Fibroblast of villous mesenchyme (primary cell): Measurements from ENCODE around the gene WNT9A. TPM values are rescaled to one million over a fixed set of nuclear protein-coding genes. Genes with fewer than 3 reads are reported as not detected.
A peak's percentile ranks its signal among the peaks of the same experiment; 100 is the strongest.
"Not testable (repeated sequence)": the region's sequence is repeated elsewhere in the genome, so short reads cannot be mapped to it uniquely, and the experiment has no call there.

Experiments
- DNase-seq: peaks from one replicate; pipeline ENCODE4 v3.0.0-alpha.2; 2010; ENCODE audit warnings: low read depth
- H3K4me3 ChIP-seq: 2 replicates; pipeline ENCODE4 v1.5.1; 2011; ENCODE audit warnings: low read depth, mild to moderate bottlenecking, low read length
- total RNA-seq: library from RNA; depleted of rRNA; stranded (reverse); fragments of >200 nt; gene quantifications from 2 replicates; pipeline ENCODE4 v1.2.3, GENCODE V29; 2012
- TF ChIP-seq, protein P1 (sequence below): IDR thresholded peaks from 2 replicates; pipeline ENCODE4 v1.5.1; 2012; ENCODE audit warnings: low read depth, mild to moderate bottlenecking, low read length; ENCODE audit not compliant: insufficient read depth

WNT9A gene, protein sequence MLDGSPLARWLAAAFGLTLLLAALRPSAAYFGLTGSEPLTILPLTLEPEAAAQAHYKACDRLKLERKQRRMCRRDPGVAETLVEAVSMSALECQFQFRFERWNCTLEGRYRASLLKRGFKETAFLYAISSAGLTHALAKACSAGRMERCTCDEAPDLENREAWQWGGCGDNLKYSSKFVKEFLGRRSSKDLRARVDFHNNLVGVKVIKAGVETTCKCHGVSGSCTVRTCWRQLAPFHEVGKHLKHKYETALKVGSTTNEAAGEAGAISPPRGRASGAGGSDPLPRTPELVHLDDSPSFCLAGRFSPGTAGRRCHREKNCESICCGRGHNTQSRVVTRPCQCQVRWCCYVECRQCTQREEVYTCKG
- total RNA-seq, result under 0.01 and 0.32 TPM in 2 replicates

DNA sequence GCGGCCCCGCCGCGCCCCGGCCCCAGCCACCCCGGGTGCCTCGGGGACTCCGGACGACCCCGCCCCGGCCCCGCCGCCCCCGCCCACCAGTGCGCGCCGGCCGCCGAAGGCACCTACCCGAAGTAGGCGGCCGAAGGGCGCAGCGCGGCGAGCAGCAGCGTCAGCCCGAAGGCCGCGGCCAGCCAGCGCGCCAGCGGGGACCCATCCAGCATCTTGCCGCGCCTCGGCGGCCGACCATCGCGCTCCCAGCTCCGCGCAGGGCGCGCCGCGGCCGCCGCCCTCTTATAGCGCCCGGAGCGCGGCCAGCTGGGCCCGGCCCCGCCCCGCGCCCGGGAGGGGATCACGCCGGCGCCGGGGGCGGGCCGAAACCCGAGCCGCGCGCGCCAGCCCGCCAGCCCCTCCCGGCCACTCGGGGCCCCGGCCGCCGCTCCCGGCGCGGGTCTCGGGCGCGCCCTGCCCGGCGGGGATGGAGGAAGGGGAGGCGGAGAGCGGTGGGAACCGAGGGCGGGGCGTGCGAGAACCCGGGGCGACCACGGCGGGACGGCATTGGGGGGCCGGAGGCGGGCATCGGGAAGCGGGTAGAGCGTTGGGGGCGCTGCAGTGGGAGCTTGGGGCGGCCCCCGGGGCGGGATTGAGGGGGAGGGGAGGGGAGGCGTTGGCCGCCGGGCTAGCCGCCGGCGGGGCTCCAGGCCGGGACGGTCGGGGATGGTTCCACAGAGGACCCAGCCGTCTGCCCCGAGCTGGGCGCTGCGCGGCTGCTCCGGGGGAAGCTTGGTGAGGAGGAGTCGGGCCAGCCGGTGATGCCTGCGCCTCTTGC is at the start of gene WNT9A:
WNT9A (minus strand) TSS at position 257 of the 817 bp plus-strand sequence; CDS start at position 212, 45 bp downstream.
- H3K4me3 ChIP-seq, result peak within 1 kb of the TSS; percentile 65
- peak; percentile 65 for DNase-seq
- TF ChIP-seq, protein P1, sequence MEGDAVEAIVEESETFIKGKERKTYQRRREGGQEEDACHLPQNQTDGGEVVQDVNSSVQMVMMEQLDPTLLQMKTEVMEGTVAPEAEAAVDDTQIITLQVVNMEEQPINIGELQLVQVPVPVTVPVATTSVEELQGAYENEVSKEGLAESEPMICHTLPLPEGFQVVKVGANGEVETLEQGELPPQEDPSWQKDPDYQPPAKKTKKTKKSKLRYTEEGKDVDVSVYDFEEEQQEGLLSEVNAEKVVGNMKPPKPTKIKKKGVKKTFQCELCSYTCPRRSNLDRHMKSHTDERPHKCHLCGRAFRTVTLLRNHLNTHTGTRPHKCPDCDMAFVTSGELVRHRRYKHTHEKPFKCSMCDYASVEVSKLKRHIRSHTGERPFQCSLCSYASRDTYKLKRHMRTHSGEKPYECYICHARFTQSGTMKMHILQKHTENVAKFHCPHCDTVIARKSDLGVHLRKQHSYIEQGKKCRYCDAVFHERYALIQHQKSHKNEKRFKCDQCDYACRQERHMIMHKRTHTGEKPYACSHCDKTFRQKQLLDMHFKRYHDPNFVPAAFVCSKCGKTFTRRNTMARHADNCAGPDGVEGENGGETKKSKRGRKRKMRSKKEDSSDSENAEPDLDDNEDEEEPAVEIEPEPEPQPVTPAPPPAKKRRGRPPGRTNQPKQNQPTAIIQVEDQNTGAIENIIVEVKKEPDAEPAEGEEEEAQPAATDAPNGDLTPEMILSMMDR, result no peak

DNA sequence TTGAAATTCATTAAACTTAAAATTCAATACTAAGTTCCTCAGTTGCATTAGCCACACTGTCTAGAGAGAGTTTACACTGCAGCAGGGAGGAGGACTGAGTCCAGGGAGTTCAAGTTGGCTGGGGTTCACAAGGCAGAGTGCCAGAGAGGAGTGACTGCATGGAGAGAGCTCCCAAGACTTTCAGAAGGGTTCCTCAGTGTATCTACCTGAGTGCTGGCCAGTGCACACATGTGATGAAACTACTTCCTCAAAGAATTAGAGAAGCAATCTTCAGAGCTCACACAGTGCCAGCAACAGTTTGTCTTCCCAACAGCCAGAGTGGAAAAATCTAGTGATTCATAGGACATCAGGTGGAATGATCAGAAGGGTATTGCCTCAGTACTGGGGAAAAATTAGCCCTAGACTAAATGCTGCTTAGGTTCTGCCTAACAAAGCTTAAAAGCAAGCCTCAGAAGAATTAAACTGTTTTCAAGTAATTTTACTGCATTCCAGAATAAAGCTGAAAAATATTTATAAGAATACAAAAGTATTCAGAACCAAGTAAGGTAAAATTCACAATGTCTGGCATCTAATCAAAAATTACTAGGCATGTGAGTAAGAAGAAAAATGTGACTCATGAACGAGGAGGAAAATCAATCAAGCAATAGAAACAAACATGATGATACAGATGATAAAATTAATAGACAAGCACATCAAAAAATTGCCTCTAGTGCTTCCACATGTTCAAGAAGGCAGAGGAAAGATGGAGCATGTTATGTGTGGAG is 48.6 kb upstream of the WNT9A start:
- TF ChIP-seq, protein P1, result no peak
- DNase-seq, result no peak
- no peak overlapping the region for H3K4me3 ChIP-seq

DNA sequence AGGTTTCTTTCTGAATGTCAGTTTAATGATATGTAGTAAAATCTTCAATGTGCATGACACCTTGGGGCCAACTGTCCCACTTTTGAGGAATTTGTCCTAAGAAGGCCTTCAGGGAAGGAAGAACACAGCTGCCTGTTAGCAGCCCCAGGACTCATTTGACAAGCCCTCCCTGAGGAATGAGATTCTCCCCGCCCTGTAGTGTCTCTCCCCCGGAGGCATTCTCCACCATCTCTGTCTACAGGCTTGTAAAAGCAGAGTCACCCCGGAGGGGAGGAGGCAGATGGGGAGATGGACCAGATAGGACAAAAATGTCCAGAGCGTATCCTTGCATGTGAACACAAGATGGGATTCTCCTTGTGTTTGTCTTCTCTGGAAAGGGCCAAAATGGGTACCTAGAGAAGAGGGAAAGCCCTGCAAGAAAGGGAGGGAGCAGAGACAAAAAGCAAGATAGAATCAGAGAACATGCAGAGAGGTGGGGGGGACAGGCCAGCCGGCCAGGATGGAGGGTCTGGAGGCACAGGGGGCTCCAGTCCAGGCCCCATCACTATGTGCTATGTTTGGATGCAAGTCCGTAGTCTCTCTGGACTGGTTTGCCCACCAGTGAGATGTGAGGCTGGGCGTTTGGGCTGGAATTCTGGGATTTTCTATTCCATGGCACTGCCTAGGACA is 47.0 kb upstream of the WNT9A start:
- TF ChIP-seq, protein P1, result no peak
- no peak overlapping the region for H3K4me3 ChIP-seq
- DNase-seq, result peak; percentile 9

DNA sequence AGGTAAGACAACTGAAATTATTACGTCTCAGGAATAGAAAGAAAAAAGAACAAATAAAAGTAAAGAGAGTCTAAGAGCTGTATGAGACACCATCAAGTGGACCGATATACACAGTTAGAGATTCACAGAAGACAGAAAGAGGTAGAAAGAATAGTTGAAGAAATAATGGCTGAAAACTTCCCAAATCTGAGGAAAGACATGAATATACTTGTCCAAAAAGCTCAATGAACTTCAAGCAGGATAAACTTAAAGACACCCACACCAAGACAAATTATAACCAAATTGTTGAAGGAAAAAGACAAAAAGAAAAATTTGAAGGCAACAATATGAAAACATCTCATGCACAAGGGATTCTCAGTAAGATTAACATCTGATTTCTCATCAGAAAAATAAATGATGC is 39.4 kb upstream of the WNT9A start:
- TF ChIP-seq, protein P1, result no peak
- no peak overlapping the region for H3K4me3 ChIP-seq
- no peak for DNase-seq

- not testable (repeated sequence) for H3K4me3 ChIP-seq
These were observed 28.0 kb upstream of the WNT9A start for GRCh38 chr1:227975583-227976283.

DNA sequence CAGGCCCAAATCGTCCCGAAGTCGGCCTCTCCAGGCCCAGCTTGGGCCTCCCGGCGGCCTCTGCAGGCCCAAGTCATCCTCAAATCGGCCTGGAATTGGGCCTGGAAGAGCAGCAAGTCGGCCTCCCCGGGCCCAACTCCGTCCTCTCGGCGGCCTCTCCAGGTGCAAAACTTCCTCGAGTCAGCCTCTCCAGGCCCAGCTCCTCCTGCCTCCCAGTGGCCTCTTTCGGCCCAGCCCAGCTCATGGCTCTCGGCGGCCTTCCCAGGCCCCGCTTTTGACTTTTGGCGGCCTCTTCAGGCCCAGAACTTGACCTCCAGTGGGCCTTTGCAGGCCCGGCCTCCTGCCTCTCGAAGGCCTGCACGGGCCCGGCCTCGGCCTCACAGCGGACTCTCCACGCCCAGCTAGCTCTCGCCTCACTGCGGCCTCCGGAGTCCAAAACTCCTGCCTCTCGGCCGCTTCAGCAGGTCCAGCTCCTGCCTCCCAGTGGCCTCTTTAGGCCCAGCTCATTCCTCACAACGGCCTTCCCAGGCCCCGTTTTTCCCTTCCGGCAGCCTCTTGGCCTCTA is 26.1 kb upstream of the WNT9A start:
- DNase-seq, H3K4me3 ChIP-seq: not testable (repeated sequence)

More at GRCh38 chr1:227975583-227976283, 28.0 kb upstream of the WNT9A start:
- DNase-seq, result not testable (repeated sequence)

DNA sequence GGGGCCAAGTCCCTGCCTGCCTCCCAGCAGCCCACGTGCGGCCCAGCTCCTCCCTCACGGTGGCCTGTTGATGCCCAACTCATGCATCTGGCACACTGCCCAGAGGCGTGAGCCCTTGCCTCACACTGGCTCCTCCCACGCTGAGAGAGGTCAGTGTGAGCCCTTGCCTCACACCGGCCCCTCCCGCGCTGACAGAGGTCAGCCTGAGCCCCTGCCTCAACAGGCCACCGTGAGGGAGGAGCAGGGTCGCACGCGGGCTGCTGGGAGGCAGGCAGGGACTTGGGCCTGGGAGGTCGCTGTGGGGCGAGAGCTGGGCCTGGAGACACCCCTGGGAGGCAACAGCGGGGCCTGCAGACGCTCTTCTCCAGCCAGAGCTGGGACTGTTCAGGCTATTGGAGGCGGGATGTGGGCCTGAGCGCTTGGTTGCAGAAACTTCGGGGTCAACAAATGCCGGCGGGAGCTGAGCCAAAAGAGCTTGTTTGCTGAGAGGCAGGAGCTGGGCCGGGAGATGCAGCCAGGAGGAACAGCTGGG is 25.2 kb upstream of the WNT9A start:
- peak; percentile 52 for DNase-seq
- H3K4me3 ChIP-seq, result not testable (repeated sequence)

DNA sequence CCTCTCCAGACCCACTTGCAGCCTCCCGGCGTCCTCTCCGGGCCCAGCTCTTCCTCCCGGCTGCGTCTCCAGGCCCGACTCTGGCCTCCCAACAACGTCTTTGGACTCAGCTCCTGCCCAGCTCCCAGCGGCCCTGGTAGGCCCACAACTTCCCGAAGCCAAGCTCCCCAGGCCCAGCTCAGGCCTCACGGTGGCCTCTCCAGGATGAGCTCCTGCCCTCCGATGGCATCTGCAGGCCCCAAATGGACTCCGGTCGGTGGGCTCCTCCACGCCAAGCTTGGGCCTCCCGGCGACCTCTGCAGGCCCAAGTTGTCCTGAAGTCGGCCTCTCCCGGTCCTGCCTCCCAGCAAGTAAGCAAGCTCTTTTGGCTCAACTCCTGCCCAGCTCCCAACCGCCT is 24.5 kb upstream of the WNT9A start:
- DNase-seq, H3K4me3 ChIP-seq: not testable (repeated sequence)

GRCh38 chr1:227971643-227972282 is 24.0 kb upstream of the WNT9A start:
- DNase-seq, H3K4me3 ChIP-seq: not testable (repeated sequence)

GRCh38 chr1:227971216-227971615 is 23.5 kb upstream of the WNT9A start:
- H3K4me3 ChIP-seq, DNase-seq: not testable (repeated sequence)
